HEK293 (cell line): Measurements from ENCODE around the gene ZNF532.

Source experiments
- CTCF ChIA-PET: fragments of 350-600 bp; formaldehyde crosslinking; extraction: SDS; loops from one replicate; lab custom pipeline; 2021; ENCODE audit warnings: antibody characterized with exemption; lab: Yijun Ruan, JAX
- POLR2A ChIA-PET: fragments of 300-600 bp; formaldehyde crosslinking; extraction: SDS; loops from one replicate; lab custom pipeline; 2020; ENCODE audit warnings: antibody characterized with exemption, inconsistent platforms; lab: Yijun Ruan, JAX
- H3K27ac ChIP-seq: fragments of 200-500 bp; sonication (Bioruptor generic); 2 replicates; pipeline ENCODE4 v1.5.1; 2014; ENCODE audit warnings: low read depth, low read length, control low read depth, inconsistent platforms; ENCODE audit errors: extremely low read depth
- H3K36me3 ChIP-seq, 2 experiments: fragments of 200-500 bp in 1 of 2; sonication (Bioruptor generic) in 1 of 2; 1 replicate in 1 of 2; 2 replicates in 1 of 2; pipeline ENCODE4 v1.5.1; 2014 to 2017; ENCODE audit warnings: inconsistent platforms in 2 of 2, low read length in 2 of 2; ENCODE audit not compliant: control insufficient read depth in 2 of 2, insufficient read depth in 1 of 2
- H3K4me1 ChIP-seq: fragments of 200-500 bp; sonication (Bioruptor generic); 2 replicates; pipeline ENCODE4 v1.5.1; 2014; ENCODE audit warnings: mild to moderate bottlenecking, low read length, inconsistent platforms; ENCODE audit not compliant: control insufficient read depth, insufficient read depth
- H3K4me3 ChIP-seq: 2 replicates; pipeline ENCODE4 v1.5.1; 2011; ENCODE audit warnings: low read depth, mild to moderate bottlenecking, control low read depth, low read length, moderate library complexity
- H3K9me3 ChIP-seq: fragments of 200-500 bp; sonication (Bioruptor generic); 2 replicates; pipeline ENCODE4 v1.5.1; 2014; ENCODE audit warnings: low read depth, low read length, inconsistent platforms; ENCODE audit not compliant: control insufficient read depth, insufficient read depth
- WT1 ChIP-seq: fragments of 450-650 bp; formaldehyde crosslinking; IDR thresholded peaks from 2 replicates; pipeline ENCODE4 v1.5.1; 2016; ENCODE audit warnings: missing biosample characterization, missing genetic modification characterization
- YY1 ChIP-seq: fragments of 450-650 bp; formaldehyde crosslinking; IDR thresholded peaks from 2 replicates; pipeline ENCODE4 v1.5.1; 2018; ENCODE audit warnings: missing biosample characterization, missing genetic modification characterization
- ZFHX2 ChIP-seq: fragments of 450-650 bp; formaldehyde crosslinking; conservative IDR thresholded peaks from 2 replicates; pipeline ENCODE4 v1.5.1; 2016; ENCODE audit warnings: missing biosample characterization, missing genetic modification characterization
- ZNF121 ChIP-seq: fragments of 450-650 bp; formaldehyde crosslinking; IDR thresholded peaks from 2 replicates; pipeline ENCODE4 v1.5.1; 2016; ENCODE audit warnings: missing biosample characterization, missing genetic modification characterization
- ZNF37A ChIP-seq: fragments of 450-650 bp; IDR thresholded peaks from 2 replicates; pipeline ENCODE4 v1.5.1; 2018; ENCODE audit warnings: missing biosample characterization, missing genetic modification characterization
- ZNF426 ChIP-seq: fragments of 450-650 bp; formaldehyde crosslinking; IDR thresholded peaks from 2 replicates; pipeline ENCODE4 v1.5.1; 2017; ENCODE audit warnings: missing biosample characterization, missing genetic modification characterization, mild to moderate bottlenecking, inconsistent platforms, moderate library complexity
- ZNF544 ChIP-seq: fragments of 450-650 bp; formaldehyde crosslinking; IDR thresholded peaks from 2 replicates; pipeline ENCODE4 v1.5.0; 2017; ENCODE audit warnings: missing biosample characterization, missing genetic modification characterization
- ZNF654 ChIP-seq: fragments of 450-650 bp; formaldehyde crosslinking; IDR thresholded peaks from 2 replicates; pipeline ENCODE4 v1.5.1; 2016; ENCODE audit warnings: low read depth, missing biosample characterization, missing genetic modification characterization
- ZNF768 ChIP-seq: fragments of 450-650 bp; formaldehyde crosslinking; IDR thresholded peaks from 2 replicates; pipeline ENCODE4 v1.5.1; 2018; ENCODE audit warnings: missing biosample characterization, mild to moderate bottlenecking, missing genetic modification characterization
- ZNF785 ChIP-seq: fragments of 450-650 bp; formaldehyde crosslinking; IDR thresholded peaks from 2 replicates; pipeline ENCODE4 v1.5.1; 2016; ENCODE audit warnings: missing biosample characterization, missing genetic modification characterization
- TF ChIP-seq, protein P1 (sequence below): fragments of 450-650 bp; formaldehyde crosslinking; IDR thresholded peaks from 2 replicates; pipeline ENCODE4 v1.5.1; 2017; ENCODE audit warnings: missing biosample characterization, missing genetic modification characterization
- TF ChIP-seq, protein P2 (sequence below): fragments of 450-650 bp; formaldehyde crosslinking; IDR thresholded peaks from 2 replicates; pipeline ENCODE4 v1.5.1; 2017; ENCODE audit warnings: missing biosample characterization, missing genetic modification characterization
- TF ChIP-seq, protein P3 (sequence below): fragments of 450-650 bp; formaldehyde crosslinking; IDR thresholded peaks from 2 replicates; pipeline ENCODE4 v1.5.1; 2016; ENCODE audit warnings: missing biosample characterization, missing genetic modification characterization
- TF ChIP-seq, protein P4 (sequence below): fragments of 450-650 bp; formaldehyde crosslinking; IDR thresholded peaks from 2 replicates; pipeline ENCODE4 v1.5.1; 2016; ENCODE audit warnings: missing biosample characterization, missing genetic modification characterization
- TF ChIP-seq, protein P5 (sequence below): fragments of 450-650 bp; formaldehyde crosslinking; IDR thresholded peaks from 2 replicates; pipeline ENCODE4 v1.5.1; 2016; ENCODE audit warnings: missing biosample characterization, missing genetic modification characterization

ZNF532 gene

DNA sequence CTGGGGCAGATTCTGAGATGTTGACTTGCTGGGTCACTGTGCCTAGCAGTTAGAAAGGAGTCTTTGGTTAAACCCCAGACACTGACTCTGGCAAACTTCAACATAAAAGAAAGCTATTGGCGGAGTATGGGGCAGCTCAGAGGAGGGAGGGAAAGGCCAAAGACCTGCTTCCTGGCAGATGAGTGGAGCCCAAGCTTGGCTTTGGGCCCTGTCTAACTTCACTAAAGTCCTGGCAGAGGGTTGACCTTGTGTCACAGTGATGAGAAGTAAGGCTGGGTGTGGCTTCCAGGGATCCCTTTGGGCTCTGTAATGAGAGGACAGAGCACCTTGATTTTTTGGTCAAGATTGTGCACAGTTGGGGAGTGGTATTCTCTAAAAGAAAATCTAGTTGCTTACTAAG is 145.2 kb downstream of the ZNF532 start:
- CTCF ChIA-PET = interaction anchor here (0.6 to 1.6 kb wide), 3 partner anchors 52 to 303 kb away, joined by 3 to 6 read pairs (median 5); no protein-coding TSS in a partner anchor

DNA sequence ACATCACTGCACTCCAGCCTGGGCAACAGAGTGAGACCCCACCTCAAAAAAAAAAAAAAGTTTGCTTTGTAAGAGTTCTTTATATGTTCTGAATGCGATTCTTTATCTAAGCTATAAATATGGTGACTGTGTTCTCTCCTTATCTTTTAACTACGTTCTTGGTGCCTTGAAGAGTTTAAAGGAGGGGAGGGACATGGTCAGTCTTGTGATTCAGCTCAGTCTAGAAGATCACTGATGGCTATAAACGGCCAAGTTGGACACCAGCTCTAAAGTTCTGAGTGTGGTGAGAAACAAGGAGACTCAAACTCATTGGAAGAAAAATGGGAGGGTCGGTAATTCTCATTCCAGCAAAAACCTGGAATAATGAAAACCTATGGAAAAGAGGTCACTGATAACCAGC is 146.6 kb downstream of the ZNF532 start:
- ChIA-PET CTCF (interaction anchor here (1.6 kb wide), 1 partner anchor 59 kb away, joined by 5 read pairs; no protein-coding TSS in a partner anchor), POLR2A (no interaction called here)
- Histone ChIP-seq H3K36me3 (no peaks in the 10 kb centered on the region), H3K4me1 (peaks cover 10% of the 10 kb centered on the region), H3K4me3 (no peak overlapping the region), H3K9me3 (no peaks in the 10 kb centered on the region), H3K27ac (no peak overlapping the region)
- TF ChIP-seq ZNF121 = 0 out of 2 replicates have a peak, but pooled peaks have one; percentile 50
- TF ChIP-seq, protein P1, sequence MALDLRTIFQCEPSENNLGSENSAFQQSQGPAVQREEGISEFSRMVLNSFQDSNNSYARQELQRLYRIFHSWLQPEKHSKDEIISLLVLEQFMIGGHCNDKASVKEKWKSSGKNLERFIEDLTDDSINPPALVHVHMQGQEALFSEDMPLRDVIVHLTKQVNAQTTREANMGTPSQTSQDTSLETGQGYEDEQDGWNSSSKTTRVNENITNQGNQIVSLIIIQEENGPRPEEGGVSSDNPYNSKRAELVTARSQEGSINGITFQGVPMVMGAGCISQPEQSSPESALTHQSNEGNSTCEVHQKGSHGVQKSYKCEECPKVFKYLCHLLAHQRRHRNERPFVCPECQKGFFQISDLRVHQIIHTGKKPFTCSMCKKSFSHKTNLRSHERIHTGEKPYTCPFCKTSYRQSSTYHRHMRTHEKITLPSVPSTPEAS = no peak

More for the DNA sequence above, 145.2 kb downstream of the ZNF532 start:
- H3K9me3 ChIP-seq = no peaks in the 10 kb centered on the region
- no peaks in the 10 kb centered on the region for H3K36me3 ChIP-seq
- TF ChIP-seq, protein P2, sequence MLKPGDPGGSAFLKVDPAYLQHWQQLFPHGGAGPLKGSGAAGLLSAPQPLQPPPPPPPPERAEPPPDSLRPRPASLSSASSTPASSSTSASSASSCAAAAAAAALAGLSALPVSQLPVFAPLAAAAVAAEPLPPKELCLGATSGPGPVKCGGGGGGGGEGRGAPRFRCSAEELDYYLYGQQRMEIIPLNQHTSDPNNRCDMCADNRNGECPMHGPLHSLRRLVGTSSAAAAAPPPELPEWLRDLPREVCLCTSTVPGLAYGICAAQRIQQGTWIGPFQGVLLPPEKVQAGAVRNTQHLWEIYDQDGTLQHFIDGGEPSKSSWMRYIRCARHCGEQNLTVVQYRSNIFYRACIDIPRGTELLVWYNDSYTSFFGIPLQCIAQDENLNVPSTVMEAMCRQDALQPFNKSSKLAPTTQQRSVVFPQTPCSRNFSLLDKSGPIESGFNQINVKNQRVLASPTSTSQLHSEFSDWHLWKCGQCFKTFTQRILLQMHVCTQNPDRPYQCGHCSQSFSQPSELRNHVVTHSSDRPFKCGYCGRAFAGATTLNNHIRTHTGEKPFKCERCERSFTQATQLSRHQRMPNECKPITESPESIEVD (tag by site-specific recombination) = no peak
- no peak for TF ChIP-seq ZNF768 (tag by site-specific recombination)
- TF ChIP-seq, protein P3, sequence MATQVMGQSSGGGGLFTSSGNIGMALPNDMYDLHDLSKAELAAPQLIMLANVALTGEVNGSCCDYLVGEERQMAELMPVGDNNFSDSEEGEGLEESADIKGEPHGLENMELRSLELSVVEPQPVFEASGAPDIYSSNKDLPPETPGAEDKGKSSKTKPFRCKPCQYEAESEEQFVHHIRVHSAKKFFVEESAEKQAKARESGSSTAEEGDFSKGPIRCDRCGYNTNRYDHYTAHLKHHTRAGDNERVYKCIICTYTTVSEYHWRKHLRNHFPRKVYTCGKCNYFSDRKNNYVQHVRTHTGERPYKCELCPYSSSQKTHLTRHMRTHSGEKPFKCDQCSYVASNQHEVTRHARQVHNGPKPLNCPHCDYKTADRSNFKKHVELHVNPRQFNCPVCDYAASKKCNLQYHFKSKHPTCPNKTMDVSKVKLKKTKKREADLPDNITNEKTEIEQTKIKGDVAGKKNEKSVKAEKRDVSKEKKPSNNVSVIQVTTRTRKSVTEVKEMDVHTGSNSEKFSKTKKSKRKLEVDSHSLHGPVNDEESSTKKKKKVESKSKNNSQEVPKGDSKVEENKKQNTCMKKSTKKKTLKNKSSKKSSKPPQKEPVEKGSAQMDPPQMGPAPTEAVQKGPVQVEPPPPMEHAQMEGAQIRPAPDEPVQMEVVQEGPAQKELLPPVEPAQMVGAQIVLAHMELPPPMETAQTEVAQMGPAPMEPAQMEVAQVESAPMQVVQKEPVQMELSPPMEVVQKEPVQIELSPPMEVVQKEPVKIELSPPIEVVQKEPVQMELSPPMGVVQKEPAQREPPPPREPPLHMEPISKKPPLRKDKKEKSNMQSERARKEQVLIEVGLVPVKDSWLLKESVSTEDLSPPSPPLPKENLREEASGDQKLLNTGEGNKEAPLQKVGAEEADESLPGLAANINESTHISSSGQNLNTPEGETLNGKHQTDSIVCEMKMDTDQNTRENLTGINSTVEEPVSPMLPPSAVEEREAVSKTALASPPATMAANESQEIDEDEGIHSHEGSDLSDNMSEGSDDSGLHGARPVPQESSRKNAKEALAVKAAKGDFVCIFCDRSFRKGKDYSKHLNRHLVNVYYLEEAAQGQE = no peak
- no peak for TF ChIP-seq ZNF654 (tag by site-specific recombination)
- TF ChIP-seq WT1 = no peak
- no peak for TF ChIP-seq ZNF785 (tag by site-specific recombination)
- no peak for TF ChIP-seq ZNF37A (tag by site-specific recombination)
- TF ChIP-seq, protein P4, sequence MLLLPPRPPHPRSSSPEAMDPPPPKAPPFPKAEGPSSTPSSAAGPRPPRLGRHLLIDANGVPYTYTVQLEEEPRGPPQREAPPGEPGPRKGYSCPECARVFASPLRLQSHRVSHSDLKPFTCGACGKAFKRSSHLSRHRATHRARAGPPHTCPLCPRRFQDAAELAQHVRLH (tag by site-specific recombination) = no peak
- TF ChIP-seq, protein P5, sequence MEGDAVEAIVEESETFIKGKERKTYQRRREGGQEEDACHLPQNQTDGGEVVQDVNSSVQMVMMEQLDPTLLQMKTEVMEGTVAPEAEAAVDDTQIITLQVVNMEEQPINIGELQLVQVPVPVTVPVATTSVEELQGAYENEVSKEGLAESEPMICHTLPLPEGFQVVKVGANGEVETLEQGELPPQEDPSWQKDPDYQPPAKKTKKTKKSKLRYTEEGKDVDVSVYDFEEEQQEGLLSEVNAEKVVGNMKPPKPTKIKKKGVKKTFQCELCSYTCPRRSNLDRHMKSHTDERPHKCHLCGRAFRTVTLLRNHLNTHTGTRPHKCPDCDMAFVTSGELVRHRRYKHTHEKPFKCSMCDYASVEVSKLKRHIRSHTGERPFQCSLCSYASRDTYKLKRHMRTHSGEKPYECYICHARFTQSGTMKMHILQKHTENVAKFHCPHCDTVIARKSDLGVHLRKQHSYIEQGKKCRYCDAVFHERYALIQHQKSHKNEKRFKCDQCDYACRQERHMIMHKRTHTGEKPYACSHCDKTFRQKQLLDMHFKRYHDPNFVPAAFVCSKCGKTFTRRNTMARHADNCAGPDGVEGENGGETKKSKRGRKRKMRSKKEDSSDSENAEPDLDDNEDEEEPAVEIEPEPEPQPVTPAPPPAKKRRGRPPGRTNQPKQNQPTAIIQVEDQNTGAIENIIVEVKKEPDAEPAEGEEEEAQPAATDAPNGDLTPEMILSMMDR (tag by site-specific recombination) = no peak
- TF ChIP-seq ZFHX2 (tag by site-specific recombination) = no peak
- TF ChIP-seq ZNF426 (tag by site-specific recombination) = no peak
- no peak for TF ChIP-seq ZNF544 (tag by site-specific recombination)
- TF ChIP-seq YY1 (tag by site-specific recombination) = no peak
- POLR2A ChIA-PET = no interaction called here
- no peak overlapping the region for H3K4me3 ChIP-seq
- no peak overlapping the region for H3K27ac ChIP-seq
- H3K4me1 ChIP-seq = peaks cover 10% of the 10 kb centered on the region
